Duodenal mucosa (tissue), 2 donors: ENCODE data around the gene MAPK11.
A peak's percentile ranks its signal among the peaks of the same experiment; 100 is the strongest.

Experiments
- H3K27ac ChIP-seq: one replicate; pipeline ENCODE4 v1.7.0; 2013; ENCODE audit warnings: low read depth, low read length
- H3K27me3 ChIP-seq, 2 donors: one replicate each; pipeline ENCODE4 v1.7.0; 2013; ENCODE audit warnings: low read length in 2 of 2, control low read depth in 1 of 2; ENCODE audit not compliant: insufficient read depth in 2 of 2, control insufficient read depth in 1 of 2
- H3K36me3 ChIP-seq, 2 donors: one replicate each; pipeline ENCODE4 v1.7.0; 2013; ENCODE audit warnings: low read length in 2 of 2, control low read depth in 1 of 2; ENCODE audit not compliant: insufficient read depth in 2 of 2, control insufficient read depth in 1 of 2
- H3K4me1 ChIP-seq, 2 donors: one replicate each; pipeline ENCODE4 v1.7.0; 2013; ENCODE audit warnings: low read length in 2 of 2, control low read depth in 1 of 2; ENCODE audit not compliant: insufficient read depth in 2 of 2, control insufficient read depth in 1 of 2
- H3K4me3 ChIP-seq, 2 donors: one replicate each; pipeline ENCODE4 v1.7.0; 2013; ENCODE audit warnings: low read length in 2 of 2, low read depth in 1 of 2
- H3K9ac ChIP-seq, 2 donors: one replicate each; pipeline ENCODE4 v1.7.0; 2013; ENCODE audit warnings: low read length in 2 of 2, low read depth in 1 of 2
- H3K9me3 ChIP-seq, 2 donors: one replicate each; pipeline ENCODE4 v1.7.0; 2013; ENCODE audit warnings: low read length in 2 of 2, control low read depth in 1 of 2; ENCODE audit not compliant: control insufficient read depth in 1 of 2

Gene MAPK11

DNA sequence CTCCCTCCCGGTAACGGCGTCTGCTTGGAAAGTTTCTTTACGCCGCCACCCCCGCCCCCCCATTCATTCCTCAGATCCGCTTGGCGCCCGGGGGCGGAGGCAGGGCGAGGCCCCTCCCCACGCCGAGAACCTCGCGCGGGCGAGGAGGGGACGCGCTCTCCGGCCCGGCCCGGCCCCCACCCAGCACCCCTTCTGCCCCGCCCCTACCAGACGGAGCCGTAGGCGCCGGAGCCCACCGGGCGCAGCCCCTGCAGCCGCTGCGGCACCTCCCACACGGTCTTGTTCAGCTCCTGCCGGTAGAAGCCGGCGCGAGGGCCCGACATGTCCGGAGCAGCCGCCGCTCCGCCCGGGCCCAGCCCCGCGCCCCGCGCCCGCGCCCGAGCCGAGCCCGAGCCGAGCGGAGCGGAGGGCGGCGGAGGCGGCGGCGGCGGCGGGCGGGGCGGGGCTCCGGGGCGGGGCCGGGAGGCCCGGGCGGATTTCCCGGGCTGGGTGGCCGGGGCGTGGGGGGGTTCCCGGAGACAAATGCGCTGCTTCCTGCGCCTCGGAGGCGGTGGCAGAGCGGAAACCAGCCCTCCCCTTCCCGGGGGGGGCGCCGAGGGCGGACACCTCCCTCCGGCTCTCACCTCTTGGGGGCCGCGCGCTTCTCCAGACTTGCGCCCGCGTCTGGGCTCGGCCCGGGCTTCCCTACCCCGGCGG lies at the start of gene MAPK11:
Gene MAPK11 (minus strand): TSS at position 411 of the 696 bp plus-strand sequence. CDS start 88 bp downstream, at position 323.
- H3K9me3 ChIP-seq = no peaks in the 10 kb centered on the region
- peaks cover 5 to 6% of the 10 kb centered on the region in 2 donors for H3K27me3 ChIP-seq
- H3K36me3 ChIP-seq = peaks cover 3% of the 10 kb centered on the region in 2 donors
- H3K27ac ChIP-seq = peak within 1 kb of the TSS; percentile 20
- H3K4me3 ChIP-seq = peak within 1 kb of the TSS; percentile 50 to 55
- H3K4me1 ChIP-seq = peaks cover 20 to 23% of the 10 kb centered on the region in 2 donors
- no peak within 1 kb of the TSS for H3K9ac ChIP-seq

DNA sequence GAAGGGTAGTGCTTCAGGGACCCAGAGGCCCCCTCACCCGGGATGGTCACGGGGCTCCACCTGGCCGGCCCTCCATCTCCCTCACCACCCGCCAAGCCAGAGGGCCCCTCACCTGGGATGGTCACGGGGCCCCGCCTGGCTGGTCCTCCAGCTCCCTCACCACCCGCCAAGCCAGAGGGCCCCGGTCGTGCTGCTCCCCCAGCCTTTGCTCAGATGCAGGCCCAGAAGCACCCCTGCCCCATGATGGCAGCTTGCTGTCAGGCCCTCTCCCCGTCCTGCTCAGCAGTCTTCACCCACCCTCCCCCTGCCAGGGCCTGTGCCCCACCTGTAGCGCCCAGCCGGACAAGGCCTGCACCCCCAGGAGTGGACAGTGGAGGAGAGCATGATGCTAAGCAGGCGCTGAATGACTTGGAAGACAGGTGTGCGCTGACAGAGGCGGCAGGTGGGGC lies 49.3 kb upstream of the MAPK11 start:
- no peak overlapping the region for H3K27ac ChIP-seq
- H3K4me3 ChIP-seq = no peak overlapping the region
- H3K9me3 ChIP-seq = no peaks in the 10 kb centered on the region
- no peaks in the 10 kb centered on the region for H3K36me3 ChIP-seq
- no peak overlapping the region for H3K9ac ChIP-seq
- H3K4me1 ChIP-seq = peaks cover 6 to 16% of the 10 kb centered on the region in 2 donors
- H3K27me3 ChIP-seq = peaks cover 0 to 4% of the 10 kb centered on the region in 2 donors

- no peak overlapping the region for H3K9ac ChIP-seq
- no peak overlapping the region for H3K27ac ChIP-seq
- H3K4me3 ChIP-seq = no peak overlapping the region
- H3K4me1 ChIP-seq = peaks cover 13 to 22% of the 10 kb centered on the region in 2 donors
- peaks cover 0 to 4% of the 10 kb centered on the region in 2 donors for H3K27me3 ChIP-seq
- no peaks in the 10 kb centered on the region for H3K36me3 ChIP-seq
- H3K9me3 ChIP-seq = no peaks in the 10 kb centered on the region
Observed at GRCh38 chr22:50318698-50319411, 48.7 kb upstream of the MAPK11 start.

- Histone ChIP-seq H3K9me3 (no peaks in the 10 kb centered on the region), H3K27ac (no peak overlapping the region), H3K4me1 (peaks cover 15 to 26% of the 10 kb centered on the region in 2 donors), H3K9ac (no peak overlapping the region), H3K36me3 (no peaks in the 10 kb centered on the region), H3K27me3 (peaks cover 0 to 4% of the 10 kb centered on the region in 2 donors), H3K4me3 (no peak overlapping the region)
Observed at GRCh38 chr22:50318356-50318697, 48.1 kb upstream of the MAPK11 start.

GRCh38 chr22:50317674-50318073 lies 47.5 kb upstream of the MAPK11 start:
- Histone ChIP-seq H3K27me3 (peaks cover 0 to 4% of the 10 kb centered on the region in 2 donors), H3K9me3 (no peaks in the 10 kb centered on the region), H3K4me1 (peaks cover 15 to 26% of the 10 kb centered on the region in 2 donors), H3K36me3 (no peaks in the 10 kb centered on the region), H3K27ac (no peak overlapping the region), H3K4me3 (no peak overlapping the region), H3K9ac (no peak overlapping the region)

GRCh38 chr22:50317178-50317577 lies 47.0 kb upstream of the MAPK11 start:
- peaks cover 15 to 26% of the 10 kb centered on the region in 2 donors for H3K4me1 ChIP-seq
- H3K4me3 ChIP-seq = no peak overlapping the region
- H3K27ac ChIP-seq = no peak overlapping the region
- H3K9ac ChIP-seq = no peak overlapping the region
- H3K36me3 ChIP-seq = no peaks in the 10 kb centered on the region
- H3K27me3 ChIP-seq = peaks cover 0 to 4% of the 10 kb centered on the region in 2 donors
- H3K9me3 ChIP-seq = no peaks in the 10 kb centered on the region

DNA sequence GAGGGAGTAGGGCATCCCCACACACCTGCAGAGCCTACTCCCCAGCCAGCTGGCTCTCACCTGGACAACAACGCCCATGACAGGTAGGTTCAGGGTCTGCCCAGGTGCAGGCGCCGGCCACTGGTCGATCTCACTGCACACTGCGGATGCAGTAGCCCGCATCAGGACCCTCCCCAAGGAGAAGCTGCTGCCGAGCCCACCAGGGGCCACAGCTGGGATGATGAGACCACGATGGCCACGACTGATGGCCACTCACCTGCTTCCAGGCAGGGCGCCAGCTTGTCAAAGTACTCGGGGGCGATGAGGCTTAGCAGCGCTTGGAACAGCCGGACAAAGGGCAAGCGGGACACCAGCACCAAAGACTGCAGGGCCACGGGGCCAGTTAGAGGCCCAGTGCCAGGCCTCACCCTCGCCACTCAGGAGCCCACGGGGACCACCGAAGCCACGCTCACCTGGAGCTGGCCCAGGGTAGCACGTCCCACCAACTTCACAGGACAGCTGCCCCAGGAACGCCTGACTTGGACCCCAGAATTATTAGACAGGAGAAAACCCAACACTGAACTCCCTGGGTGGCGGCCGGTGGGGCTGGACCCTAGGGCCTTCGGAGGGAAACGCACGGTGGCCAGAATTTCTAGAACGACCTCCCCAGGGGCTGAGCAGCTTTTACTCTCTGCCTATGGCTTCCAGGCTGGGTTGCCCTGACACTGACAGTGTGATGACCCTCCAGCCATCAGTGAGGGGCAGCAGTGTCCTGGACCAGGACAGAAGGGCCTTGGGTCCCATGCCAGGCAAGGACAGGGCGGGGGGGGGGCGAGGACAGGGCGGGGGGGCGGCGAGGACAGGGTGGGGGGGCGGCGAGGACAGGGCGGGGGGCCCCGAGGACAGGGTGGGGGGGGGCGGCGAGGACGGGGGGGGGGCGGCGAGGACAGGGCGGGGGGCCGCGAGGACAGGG lies 46.2 kb upstream of the MAPK11 start:
- H3K9ac ChIP-seq = no peak overlapping the region
- H3K27me3 ChIP-seq = peaks cover 0 to 4% of the 10 kb centered on the region in 2 donors
- no peak overlapping the region for H3K27ac ChIP-seq
- peaks cover 15 to 26% of the 10 kb centered on the region in 2 donors for H3K4me1 ChIP-seq
- no peak overlapping the region for H3K4me3 ChIP-seq
- no peaks in the 10 kb centered on the region for H3K36me3 ChIP-seq
- no peaks in the 10 kb centered on the region for H3K9me3 ChIP-seq

DNA sequence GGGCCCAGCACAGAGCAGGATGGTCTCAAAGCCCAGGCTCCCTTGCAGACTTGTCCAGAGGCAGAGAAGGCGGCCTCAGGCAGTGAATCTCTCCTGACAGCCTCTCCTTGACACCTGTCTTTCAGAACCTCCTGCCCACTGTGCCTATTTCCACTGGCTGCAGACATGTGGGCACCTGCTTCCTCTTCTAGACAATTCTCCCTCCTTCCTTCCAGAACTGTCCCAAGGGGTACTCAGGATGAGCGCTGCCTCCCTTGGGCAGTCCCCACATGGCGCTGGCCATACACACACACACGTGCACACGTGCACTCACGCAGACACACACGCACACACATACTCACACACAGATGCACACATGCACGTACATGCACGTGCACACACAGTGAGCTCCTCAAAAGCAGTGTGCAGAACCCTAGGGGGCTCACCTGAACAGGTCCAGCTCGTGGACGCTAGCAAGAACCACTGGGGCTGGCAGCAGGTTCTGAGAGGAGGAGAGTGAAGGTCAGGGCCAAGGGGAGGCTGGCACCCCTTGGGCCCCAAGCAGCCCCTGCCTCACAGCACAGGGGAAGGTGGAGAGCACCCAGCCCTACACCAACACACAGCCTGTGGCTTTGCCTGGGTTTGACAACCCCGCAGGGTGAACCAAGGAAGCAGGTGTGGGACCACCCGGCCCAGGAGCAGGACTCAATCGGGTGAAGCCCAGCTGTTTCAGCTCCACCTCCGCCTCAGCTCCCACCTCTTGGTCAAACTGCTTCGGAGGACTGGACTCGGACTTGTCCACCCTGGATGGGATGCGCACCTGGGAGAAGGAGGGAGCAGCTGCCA lies 45.3 kb upstream of the MAPK11 start:
- Histone ChIP-seq H3K4me3 (no peak overlapping the region), H3K27me3 (peaks cover 0 to 4% of the 10 kb centered on the region in 2 donors), H3K36me3 (no peaks in the 10 kb centered on the region), H3K4me1 (peaks cover 15 to 26% of the 10 kb centered on the region in 2 donors), H3K27ac (no peak overlapping the region), H3K9me3 (no peaks in the 10 kb centered on the region), H3K9ac (no peak overlapping the region)
